ENCODE measurements around the gene HSPA1L. TPM values are rescaled to one million over a fixed set of nuclear protein-coding genes. Genes with fewer than 3 reads are reported as not detected.

HSPA1L gene
- total RNA-seq, 1 experiment from 2014 or later, result 1.2 TPM

GRCh38 chr6:31834367-31835250 is 19.5 kb upstream of the HSPA1L start (continued):
- TF ChIP-seq CTCF (IDR thresholded peaks at IDR 0.05), result no peak
- TF ChIP-seq NFYB (CRISPR knock-in tag; conservative IDR thresholded peaks at IDR 0.05; ENCODE audit: low read depth), result 0 out of 2 replicates have a peak, but pooled peaks have one; percentile 16
- TF ChIP-seq ZNF416 (CRISPR knock-in tag; IDR thresholded peaks at IDR 0.05), result peak; percentile 71; the same call in 1 of the 2 replicates
- TF ChIP-seq FOXJ3 (CRISPR knock-in tag; IDR thresholded peaks at IDR 0.05; ENCODE audit: borderline replicate concordance), result no peak
- peak; percentile 83; the same call in 1 of the 2 replicates for TF ChIP-seq EMX1 (CRISPR knock-in tag; IDR thresholded peaks at IDR 0.05)
- no peak for TF ChIP-seq ZNF671 (CRISPR knock-in tag; IDR thresholded peaks at IDR 0.05)
- peak; percentile 16; the same call in 1 of the 2 replicates for TF ChIP-seq NFATC4 (CRISPR knock-in tag; IDR thresholded peaks at IDR 0.05)
- no peak; the same call in 1 of the 2 replicates for TF ChIP-seq FOXK1 (CRISPR knock-in tag; IDR thresholded peaks at IDR 0.05)
- 0 out of 2 replicates have a peak, but pooled peaks have one; percentile 8 for TF ChIP-seq ETV6 (CRISPR knock-in tag; IDR thresholded peaks at IDR 0.05)
- TF ChIP-seq FOXP4 (CRISPR knock-in tag; IDR thresholded peaks at IDR 0.05), result 0 out of 2 replicates have a peak, but pooled peaks have one; percentile 47
- TF ChIP-seq TEAD4 (CRISPR knock-in tag; IDR thresholded peaks at IDR 0.05), result 0 out of 2 replicates have a peak, but pooled peaks have one; percentile 51
- 0 out of 2 replicates have a peak, but pooled peaks have one; percentile 9 for TF ChIP-seq NR1H2 (CRISPR knock-in tag; IDR thresholded peaks at IDR 0.05)
- TF ChIP-seq CREM (CRISPR knock-in tag; IDR thresholded peaks at IDR 0.05), result peak; percentile 58; the same call in 1 of the 2 replicates
- TF ChIP-seq GABPB1 (CRISPR knock-in tag; IDR thresholded peaks at IDR 0.05), result peak; percentile 51; the same call in 1 of the 2 replicates
- 0 out of 2 replicates have a peak, but pooled peaks have one; percentile 13 for TF ChIP-seq ZNF425 (CRISPR knock-in tag; conservative IDR thresholded peaks at IDR 0.05)
- TF ChIP-seq PREB (CRISPR knock-in tag; IDR thresholded peaks at IDR 0.05; ENCODE audit: borderline replicate concordance), result 0 out of 2 replicates have a peak, but pooled peaks have one; percentile 24

- CTCF ChIA-PET, result interaction anchor here (0.8 to 2.9 kb wide), 16 partner anchors 16 to 151 kb away, joined by 3 to 22 read pairs (median 8); partner anchors contain the start of genes CLIC1, DDAH2, HSPA1A and HSPA1L
- H3K4me1 Mint-ChIP-seq, result peaks cover 18% of the 10 kb centered on the region
- no peak for TF ChIP-seq GTF2I (CRISPR knock-in tag; conservative IDR thresholded peaks at IDR 0.05)
- TF ChIP-seq ZNF138 (CRISPR knock-in tag; conservative IDR thresholded peaks at IDR 0.05), result no peak
- no peak for TF ChIP-seq ZNF396 (CRISPR knock-in tag; IDR thresholded peaks at IDR 0.05; ENCODE audit: borderline replicate concordance)
- TF ChIP-seq NR3C1 (CRISPR knock-in tag; conservative IDR thresholded peaks at IDR 0.05; ENCODE audit: low read depth), result no peak
- no peak for TF ChIP-seq ZNF219 (CRISPR knock-in tag; IDR thresholded peaks at IDR 0.05; ENCODE audit: borderline replicate concordance)
- TF ChIP-seq RELA (CRISPR knock-in tag; IDR thresholded peaks at IDR 0.05; ENCODE audit: borderline replicate concordance), result no peak
- no peak for TF ChIP-seq IRF1 (CRISPR knock-in tag; IDR thresholded peaks at IDR 0.05)
- TF ChIP-seq MXD4 (CRISPR knock-in tag; IDR thresholded peaks at IDR 0.05; ENCODE audit: borderline replicate concordance), result no peak
- TF ChIP-seq FOXK1 (CRISPR knock-in tag; IDR thresholded peaks at IDR 0.05), result no peak
- TF ChIP-seq MAX (CRISPR knock-in tag; IDR thresholded peaks at IDR 0.05), result no peak
- no peak for TF ChIP-seq GRHL2 (CRISPR knock-in tag; IDR thresholded peaks at IDR 0.05; ENCODE audit: insufficient replicate concordance, severe bottlenecking)
- POLR2A ChIA-PET, result interaction anchor here (1.2 to 1.7 kb wide), 3 partner anchors 17 to 62 kb away, joined by 3 to 10 read pairs (median 6); partner anchors contain the start of genes HSPA1A, HSPA1L and LSM2
- no peaks in the 10 kb centered on the region for H3K9me3 Mint-ChIP-seq
- no peak for DNase-seq (ENCODE audit: low spot score)
- ATAC-seq, result no peak
- H3K27ac Mint-ChIP-seq, result no peak overlapping the region
- peaks cover 17% of the 10 kb centered on the region for H3K36me3 Mint-ChIP-seq
- no peaks in the 10 kb centered on the region for H3K27me3 Mint-ChIP-seq (ENCODE audit: low read depth)
- H3K4me3 Mint-ChIP-seq, result peak overlapping the region; percentile 98
Observed at GRCh38 chr6:31831350-31832215, 16.5 kb upstream of the HSPA1L start.
